Measurements from ENCODE around the gene QKI.

GRCh38 chr6:163483107-163483506, 68.6 kb downstream of the QKI start:
- TF ChIP-seq GATA2 (IDR thresholded peaks at IDR 0.05; ENCODE audit: low read depth, low read length) = no peak
- TF ChIP-seq GATA3 (IDR thresholded peaks at IDR 0.05; ENCODE audit: low read depth, low read length) = no peak

Measured in SH-SY5Y (cell line).